Measurements from ENCODE around the gene FCRL3.
"Not testable (repeated sequence)": the region's sequence is repeated elsewhere in the genome, so short reads cannot be mapped to it uniquely, and the experiment has no call there.

Gene FCRL3

GRCh38 chr1:157700732-157701131 is at the start of gene FCRL3:
FCRL3 (minus strand) TSS chr1:157700769; CDS start chr1:157700489, 280 bp downstream.
- no peaks in the 10 kb centered on the region for H3K9me3 ChIP-seq (ENCODE audit: low read length)
- H3K27me3 ChIP-seq (ENCODE audit: insufficient read depth, low read length): peaks cover 9% of the 10 kb centered on the region
- no peaks in the 10 kb centered on the region for H3K36me3 ChIP-seq (ENCODE audit: insufficient read depth, low read length)
- H3K4me1 ChIP-seq (ENCODE audit: insufficient read depth, low read length): no peaks in the 10 kb centered on the region
- H2AFZ ChIP-seq (ENCODE audit: low read depth, low read length): no peak within 1 kb of the TSS
- no peak within 1 kb of the TSS for H3K4me3 ChIP-seq (ENCODE audit: low read length)

GRCh38 chr1:157748262-157748817 is 47.8 kb upstream of the FCRL3 start:
- no peak overlapping the region for H2AFZ ChIP-seq (ENCODE audit: low read depth, low read length)
- no peak overlapping the region for H3K4me3 ChIP-seq (ENCODE audit: low read length)
- H3K36me3 ChIP-seq (ENCODE audit: insufficient read depth, low read length): no peaks in the 10 kb centered on the region
- H3K27me3 ChIP-seq (ENCODE audit: insufficient read depth, low read length): no peaks in the 10 kb centered on the region
- no peaks in the 10 kb centered on the region for H3K4me1 ChIP-seq (ENCODE audit: insufficient read depth, low read length)
- H3K9me3 ChIP-seq (ENCODE audit: low read length): no peaks in the 10 kb centered on the region

- no peaks in the 10 kb centered on the region for H3K9me3 ChIP-seq (ENCODE audit: low read length)
- no peaks in the 10 kb centered on the region for H3K36me3 ChIP-seq (ENCODE audit: insufficient read depth, low read length)
- no peak overlapping the region for H3K4me3 ChIP-seq (ENCODE audit: low read length)
- H3K4me1 ChIP-seq (ENCODE audit: insufficient read depth, low read length): no peaks in the 10 kb centered on the region
- no peak overlapping the region for H2AFZ ChIP-seq (ENCODE audit: low read depth, low read length)
- no peaks in the 10 kb centered on the region for H3K27me3 ChIP-seq (ENCODE audit: insufficient read depth, low read length)
Measured at GRCh38 chr1:157739229-157739901, 38.8 kb upstream of the FCRL3 start.

- H3K36me3 ChIP-seq (ENCODE audit: insufficient read depth, low read length); H3K27me3 ChIP-seq (ENCODE audit: insufficient read depth, low read length); H3K9me3 ChIP-seq (ENCODE audit: low read length); H2AFZ ChIP-seq (ENCODE audit: low read depth, low read length); H3K4me3 ChIP-seq (ENCODE audit: low read length); H3K4me1 ChIP-seq (ENCODE audit: insufficient read depth, low read length): not testable (repeated sequence)
Measured at GRCh38 chr1:157735991-157736390, 35.4 kb upstream of the FCRL3 start.

- Histone ChIP-seq H3K4me1 (ENCODE audit: insufficient read depth, low read length) (no peaks in the 10 kb centered on the region), H3K9me3 (ENCODE audit: low read length) (no peaks in the 10 kb centered on the region), H3K27me3 (ENCODE audit: insufficient read depth, low read length) (no peaks in the 10 kb centered on the region), H2AFZ (ENCODE audit: low read depth, low read length) (no peak overlapping the region), H3K36me3 (ENCODE audit: insufficient read depth, low read length) (no peaks in the 10 kb centered on the region), H3K4me3 (ENCODE audit: low read length) (no peak overlapping the region)
Measured at GRCh38 chr1:157734321-157734720, 33.8 kb upstream of the FCRL3 start.

GRCh38 chr1:157732755-157733154 is 32.2 kb upstream of the FCRL3 start:
- no peaks in the 10 kb centered on the region for H3K9me3 ChIP-seq (ENCODE audit: low read length)
- H3K4me1 ChIP-seq (ENCODE audit: insufficient read depth, low read length): no peaks in the 10 kb centered on the region
- no peak overlapping the region for H3K4me3 ChIP-seq (ENCODE audit: low read length)
- no peaks in the 10 kb centered on the region for H3K36me3 ChIP-seq (ENCODE audit: insufficient read depth, low read length)
- H2AFZ ChIP-seq (ENCODE audit: low read depth, low read length): no peak overlapping the region
- H3K27me3 ChIP-seq (ENCODE audit: insufficient read depth, low read length): no peaks in the 10 kb centered on the region

- Histone ChIP-seq H3K9me3 (ENCODE audit: low read length) (no peaks in the 10 kb centered on the region), H2AFZ (ENCODE audit: low read depth, low read length) (no peak overlapping the region), H3K4me3 (ENCODE audit: low read length) (no peak overlapping the region), H3K4me1 (ENCODE audit: insufficient read depth, low read length) (no peaks in the 10 kb centered on the region), H3K27me3 (ENCODE audit: insufficient read depth, low read length) (no peaks in the 10 kb centered on the region), H3K36me3 (ENCODE audit: insufficient read depth, low read length) (no peaks in the 10 kb centered on the region)
Measured at GRCh38 chr1:157725221-157725577, 24.6 kb upstream of the FCRL3 start.

GRCh38 chr1:157724537-157725220 is 24.1 kb upstream of the FCRL3 start:
- Histone ChIP-seq H2AFZ (ENCODE audit: low read depth, low read length) (no peak overlapping the region), H3K9me3 (ENCODE audit: low read length) (no peaks in the 10 kb centered on the region), H3K4me1 (ENCODE audit: insufficient read depth, low read length) (no peaks in the 10 kb centered on the region), H3K36me3 (ENCODE audit: insufficient read depth, low read length) (no peaks in the 10 kb centered on the region), H3K4me3 (ENCODE audit: low read length) (no peak overlapping the region), H3K27me3 (ENCODE audit: insufficient read depth, low read length) (no peaks in the 10 kb centered on the region)

GRCh38 chr1:157723157-157723556 is 22.6 kb upstream of the FCRL3 start:
- H2AFZ ChIP-seq (ENCODE audit: low read depth, low read length): no peak overlapping the region
- no peaks in the 10 kb centered on the region for H3K4me1 ChIP-seq (ENCODE audit: insufficient read depth, low read length)
- no peak overlapping the region for H3K4me3 ChIP-seq (ENCODE audit: low read length)
- no peaks in the 10 kb centered on the region for H3K36me3 ChIP-seq (ENCODE audit: insufficient read depth, low read length)
- H3K9me3 ChIP-seq (ENCODE audit: low read length): no peaks in the 10 kb centered on the region
- no peaks in the 10 kb centered on the region for H3K27me3 ChIP-seq (ENCODE audit: insufficient read depth, low read length)

GRCh38 chr1:157721985-157722384 is 21.4 kb upstream of the FCRL3 start:
- Histone ChIP-seq H3K4me1 (ENCODE audit: insufficient read depth, low read length) (no peaks in the 10 kb centered on the region), H2AFZ (ENCODE audit: low read depth, low read length) (no peak overlapping the region), H3K27me3 (ENCODE audit: insufficient read depth, low read length) (no peaks in the 10 kb centered on the region), H3K9me3 (ENCODE audit: low read length) (no peaks in the 10 kb centered on the region), H3K4me3 (ENCODE audit: low read length) (no peak overlapping the region), H3K36me3 (ENCODE audit: insufficient read depth, low read length) (no peaks in the 10 kb centered on the region)

GRCh38 chr1:157715736-157716135 is 15.2 kb upstream of the FCRL3 start:
- no peak overlapping the region for H2AFZ ChIP-seq (ENCODE audit: low read depth, low read length)
- H3K4me1 ChIP-seq (ENCODE audit: insufficient read depth, low read length): no peaks in the 10 kb centered on the region
- no peaks in the 10 kb centered on the region for H3K36me3 ChIP-seq (ENCODE audit: insufficient read depth, low read length)
- H3K9me3 ChIP-seq (ENCODE audit: low read length): no peaks in the 10 kb centered on the region
- no peak overlapping the region for H3K4me3 ChIP-seq (ENCODE audit: low read length)
- H3K27me3 ChIP-seq (ENCODE audit: insufficient read depth, low read length): no peaks in the 10 kb centered on the region

GRCh38 chr1:157711802-157712201 is 11.2 kb upstream of the FCRL3 start:
- no peaks in the 10 kb centered on the region for H3K36me3 ChIP-seq (ENCODE audit: insufficient read depth, low read length)
- H3K4me3 ChIP-seq (ENCODE audit: low read length): no peak overlapping the region
- H3K9me3 ChIP-seq (ENCODE audit: low read length): no peaks in the 10 kb centered on the region
- H3K4me1 ChIP-seq (ENCODE audit: insufficient read depth, low read length): no peaks in the 10 kb centered on the region
- no peaks in the 10 kb centered on the region for H3K27me3 ChIP-seq (ENCODE audit: insufficient read depth, low read length)
- H2AFZ ChIP-seq (ENCODE audit: low read depth, low read length): no peak overlapping the region

GRCh38 chr1:157704878-157705277 is 4.3 kb upstream of the FCRL3 start:
- Histone ChIP-seq H2AFZ (ENCODE audit: low read depth, low read length) (no peak overlapping the region), H3K27me3 (ENCODE audit: insufficient read depth, low read length) (peaks cover 4% of the 10 kb centered on the region), H3K36me3 (ENCODE audit: insufficient read depth, low read length) (no peaks in the 10 kb centered on the region), H3K9me3 (ENCODE audit: low read length) (no peaks in the 10 kb centered on the region), H3K4me3 (ENCODE audit: low read length) (no peak overlapping the region), H3K4me1 (ENCODE audit: insufficient read depth, low read length) (no peaks in the 10 kb centered on the region)
